Bronchus fibroblast of lung (primary cell): Measurements from ENCODE around the gene TCEAL5. TPM values are rescaled to one million over a fixed set of nuclear protein-coding genes. Genes with fewer than 3 reads are reported as not detected.

ENCODE experiments used
- total RNA-seq: library from RNA; depleted of rRNA; stranded (reverse); fragments of >200 nt; gene quantifications from 2 replicates; pipeline ENCODE4 v1.2.3, GENCODE V29; 2015

Gene TCEAL5
- total RNA-seq = not detected in 2 replicates

GRCh38 chrX:103276581-103277002, at the start of gene TCEAL5:
Gene TCEAL5, minus strand, starts transcription at chrX:103276750. Its CDS starts 2,187 bp downstream, at chrX:103274563.

DNA sequence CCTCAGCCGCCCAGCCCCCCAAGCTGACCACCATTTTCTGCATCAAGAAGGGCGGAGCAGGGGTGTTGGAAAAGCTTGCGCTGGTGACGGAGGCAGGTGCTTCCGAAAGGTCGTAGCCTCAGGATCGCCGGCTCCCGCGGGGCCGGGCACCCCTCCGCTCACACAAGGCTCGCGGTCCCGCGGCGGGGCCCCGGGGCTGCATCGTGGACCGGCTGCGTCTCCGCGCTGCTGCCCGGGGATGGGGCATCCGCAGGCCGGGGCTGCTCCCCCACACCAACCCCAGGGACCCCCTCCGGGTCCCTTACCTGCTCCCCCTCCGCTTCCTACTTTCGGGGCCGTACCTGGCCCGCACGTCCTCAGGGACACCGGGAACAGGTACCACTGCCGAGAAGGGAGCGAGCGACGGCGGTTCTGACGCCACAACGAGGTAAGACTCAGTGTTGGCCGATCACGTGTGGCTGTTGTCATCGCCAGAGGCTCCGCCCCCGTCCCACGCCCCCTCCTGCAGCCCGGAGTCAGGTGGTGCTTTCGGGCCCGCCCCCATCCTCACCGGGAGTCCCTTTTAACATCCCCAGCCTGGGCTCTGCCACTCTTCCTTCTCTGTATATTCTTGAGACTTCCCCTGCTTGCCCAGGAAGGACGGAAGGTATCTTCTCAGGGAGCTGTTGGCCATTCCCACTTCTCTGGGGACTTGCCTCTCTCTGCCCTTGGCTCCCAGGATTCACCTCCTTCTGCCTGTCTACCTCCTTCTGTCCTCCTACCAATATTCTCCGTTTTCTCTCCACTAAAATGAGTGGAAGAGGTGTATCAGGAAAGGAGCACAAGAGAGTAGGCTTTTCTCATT, 34.2 kb upstream of the TCEAL5 start, which contains the start of gene BEX2:
BEX2 (minus strand) TSS at position 436 of the 844 bp plus-strand sequence. CDS start 1,014 bp downstream, outside the sequence.

GRCh38 chrX:103254921-103255493, 21.5 kb downstream of the TCEAL5 start, which contains the start of gene TCEAL8:
Gene TCEAL8, minus strand, starts transcription at chrX:103255155. Its CDS starts 1,176 bp downstream, at chrX:103253979.

Other genes starting within 250 kb of the TCEAL5 start
- 6.2 and 12.8 TPM in 2 replicates for gene BEX1, start 212.6 kb downstream of the TCEAL5 start, total RNA-seq
- gene NXF3, start 183.6 kb downstream of the TCEAL5 start, total RNA-seq = not detected in 2 replicates
- 15.0 and 15.6 TPM in 2 replicates for gene BEX4, start 61.6 kb downstream of the TCEAL5 start, total RNA-seq
- 62.3 and 90.1 TPM in 2 replicates for gene TCEAL8, start 21.6 kb downstream of the TCEAL5 start, total RNA-seq
- gene BEX2, start 34.2 kb upstream of the TCEAL5 start, total RNA-seq = 0.34 and 0.89 TPM in 2 replicates
- gene TCEAL7, start 53.5 kb upstream of the TCEAL5 start, total RNA-seq = 36.1 and 44.2 TPM in 2 replicates
- gene TCEAL9, start 79.8 kb upstream of the TCEAL5 start, total RNA-seq = 50.1 and 113 TPM in 2 replicates
- gene BEX3, start 99.8 kb upstream of the TCEAL5 start, total RNA-seq = 298 and 309 TPM in 2 replicates
- gene RAB40A, start 242.7 kb upstream of the TCEAL5 start, total RNA-seq = under 0.01 TPM in 1 of 2 replicates, not detected in the other